Bronchial epithelial cell (primary cell): Measurements from ENCODE around the gene EGFR. TPM values are rescaled to one million over a fixed set of nuclear protein-coding genes. Genes with fewer than 3 reads are reported as not detected.
A peak's percentile ranks its signal among the peaks of the same experiment; 100 is the strongest.

ENCODE experiments used
- DNase-seq: peaks from one replicate; pipeline ENCODE4 v3.0.0-alpha.2; 2010; ENCODE audit warnings: low read depth
- FAIRE-seq: peaks from 2 replicates; lab custom pipeline; 2011; peaks lifted over from hg19 to GRCh38; lab: Jason Lieb, UNC
- H3K27me3 ChIP-seq: 2 replicates; pipeline ENCODE4 v1.5.1; 2011; ENCODE audit warnings: low read length; ENCODE audit not compliant: control insufficient read depth, insufficient read depth
- H3K36me3 ChIP-seq: 2 replicates; pipeline ENCODE4 v1.5.1; 2011; ENCODE audit warnings: low read length; ENCODE audit not compliant: control insufficient read depth, insufficient read depth
- H3K4me3 ChIP-seq: 2 replicates; pipeline ENCODE4 v1.5.1; 2011; ENCODE audit warnings: mild to moderate bottlenecking, low read depth, low read length, control low read depth
- total RNA-seq: library from RNA; depleted of rRNA; stranded (reverse); fragments of >200 nt; gene quantifications from 2 replicates; pipeline ENCODE4 v1.2.1, GENCODE V29; 2014
- TF ChIP-seq, protein P1 (sequence below): IDR thresholded peaks from 2 replicates; pipeline ENCODE4 v1.5.1; 2011; ENCODE audit warnings: mild to moderate bottlenecking, moderate library complexity, low read length, control low read depth, inconsistent platforms; ENCODE audit not compliant: insufficient read depth, severe bottlenecking

The EGFR gene
- total RNA-seq, 1 donor from 2014 or later: 137 TPM

GRCh38 chr7:55134359-55134725 is 115.5 kb downstream of the EGFR start:
- Histone ChIP-seq H3K4me3 (no peak overlapping the region), H3K27me3 (no peaks in the 10 kb centered on the region), H3K36me3 (peaks cover 7% of the 10 kb centered on the region)
- TF ChIP-seq, protein P1, sequence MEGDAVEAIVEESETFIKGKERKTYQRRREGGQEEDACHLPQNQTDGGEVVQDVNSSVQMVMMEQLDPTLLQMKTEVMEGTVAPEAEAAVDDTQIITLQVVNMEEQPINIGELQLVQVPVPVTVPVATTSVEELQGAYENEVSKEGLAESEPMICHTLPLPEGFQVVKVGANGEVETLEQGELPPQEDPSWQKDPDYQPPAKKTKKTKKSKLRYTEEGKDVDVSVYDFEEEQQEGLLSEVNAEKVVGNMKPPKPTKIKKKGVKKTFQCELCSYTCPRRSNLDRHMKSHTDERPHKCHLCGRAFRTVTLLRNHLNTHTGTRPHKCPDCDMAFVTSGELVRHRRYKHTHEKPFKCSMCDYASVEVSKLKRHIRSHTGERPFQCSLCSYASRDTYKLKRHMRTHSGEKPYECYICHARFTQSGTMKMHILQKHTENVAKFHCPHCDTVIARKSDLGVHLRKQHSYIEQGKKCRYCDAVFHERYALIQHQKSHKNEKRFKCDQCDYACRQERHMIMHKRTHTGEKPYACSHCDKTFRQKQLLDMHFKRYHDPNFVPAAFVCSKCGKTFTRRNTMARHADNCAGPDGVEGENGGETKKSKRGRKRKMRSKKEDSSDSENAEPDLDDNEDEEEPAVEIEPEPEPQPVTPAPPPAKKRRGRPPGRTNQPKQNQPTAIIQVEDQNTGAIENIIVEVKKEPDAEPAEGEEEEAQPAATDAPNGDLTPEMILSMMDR: no peak
- no peak for FAIRE-seq
- no peak for DNase-seq

- DNase-seq: no peak
- Histone ChIP-seq H3K36me3 (peaks cover 7% of the 10 kb centered on the region), H3K27me3 (no peaks in the 10 kb centered on the region), H3K4me3 (no peak overlapping the region)
- FAIRE-seq: no peak
- TF ChIP-seq, protein P1: no peak
Observed at GRCh38 chr7:55134786-55135185, 116.0 kb downstream of the EGFR start.

DNA sequence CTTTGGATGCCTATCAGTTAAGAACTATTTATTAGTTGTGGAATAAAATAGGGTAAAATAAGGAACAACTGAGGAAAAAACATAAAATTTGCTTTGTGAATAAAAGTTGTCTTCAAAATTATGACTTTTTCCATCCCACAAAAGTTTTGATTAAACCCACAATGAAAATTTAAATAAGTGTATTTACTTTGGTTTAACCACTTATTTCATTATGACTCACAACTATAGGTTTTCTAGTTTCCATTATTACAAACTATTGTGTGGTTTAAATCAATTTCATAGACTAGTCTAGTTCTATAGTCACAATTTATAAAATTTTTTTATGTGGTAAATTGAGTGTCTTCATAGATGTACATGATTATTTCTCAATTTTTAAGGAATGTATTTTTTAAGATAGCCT is 116.6 kb downstream of the EGFR start:
- DNase-seq (no peak), FAIRE-seq (no peak)
- peaks cover 7% of the 10 kb centered on the region for H3K36me3 ChIP-seq
- no peak overlapping the region for H3K4me3 ChIP-seq
- no peaks in the 10 kb centered on the region for H3K27me3 ChIP-seq
- TF ChIP-seq, protein P1: no peak

DNA sequence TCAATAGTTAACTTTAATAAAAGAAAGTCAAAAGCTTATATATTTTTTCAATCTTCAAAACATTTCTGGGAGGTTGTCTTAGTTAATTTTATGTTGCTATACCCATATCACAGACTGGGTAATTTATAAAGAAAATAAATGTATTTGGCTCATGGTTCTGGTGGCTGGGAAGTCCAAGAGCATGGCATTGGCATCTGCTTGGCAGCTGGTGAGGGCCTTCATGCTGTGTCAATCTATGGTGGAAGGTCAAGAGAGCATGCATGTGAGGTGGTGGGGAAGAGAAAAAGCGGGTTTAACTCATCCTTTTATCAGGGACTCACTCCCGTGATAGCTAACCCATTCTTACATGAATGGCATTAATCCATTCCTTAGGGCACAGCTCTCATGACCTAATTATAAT is 119.8 kb downstream of the EGFR start:
- DNase-seq (no peak), FAIRE-seq (no peak)
- H3K4me3 ChIP-seq: no peak overlapping the region
- no peaks in the 10 kb centered on the region for H3K27me3 ChIP-seq
- H3K36me3 ChIP-seq: peaks cover 16% of the 10 kb centered on the region
- TF ChIP-seq, protein P1: no peak

DNA sequence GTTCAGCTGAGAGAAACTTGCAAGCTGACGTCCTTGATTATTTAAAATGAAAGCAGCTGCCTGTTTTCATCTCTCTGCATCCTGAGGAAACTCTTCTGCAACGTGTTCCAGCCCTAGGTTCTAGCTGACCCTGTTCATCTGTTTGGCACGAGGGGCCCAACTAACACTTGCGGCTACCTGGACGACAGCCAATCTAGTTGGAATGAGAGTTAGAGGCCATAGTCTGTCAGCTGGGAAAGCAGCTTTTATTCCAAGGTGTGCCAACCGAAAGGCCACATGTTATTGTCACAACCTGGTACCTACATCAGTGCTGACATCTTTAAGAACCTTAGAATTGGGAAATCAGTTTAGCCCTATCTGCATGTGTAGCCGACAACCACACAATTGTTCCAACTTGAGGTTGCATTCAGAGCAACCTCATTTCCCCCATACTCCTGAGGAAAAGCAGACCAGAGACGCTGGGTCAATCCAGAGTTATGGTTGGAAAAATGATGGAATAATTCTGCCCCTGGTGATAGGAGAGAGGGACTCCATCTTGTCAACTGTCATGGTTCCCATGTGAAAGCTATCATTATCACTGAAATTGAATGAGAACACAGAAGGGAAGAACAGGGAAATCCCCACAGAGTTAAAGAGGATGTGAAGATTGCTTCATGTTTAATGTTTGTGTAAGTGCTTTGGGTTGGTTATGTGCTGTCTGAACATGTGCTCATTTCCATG is 121.6 kb downstream of the EGFR start:
- DNase-seq: peak; percentile 89
- no peaks in the 10 kb centered on the region for H3K27me3 ChIP-seq
- TF ChIP-seq, protein P1: no peak
- H3K4me3 ChIP-seq: no peak overlapping the region
- FAIRE-seq: peak; percentile 52
- H3K36me3 ChIP-seq: peaks cover 24% of the 10 kb centered on the region

- TF ChIP-seq, protein P1: no peak
- FAIRE-seq: no peak
- peaks cover 28% of the 10 kb centered on the region for H3K36me3 ChIP-seq
- no peak overlapping the region for H3K4me3 ChIP-seq
- DNase-seq: no peak
- no peaks in the 10 kb centered on the region for H3K27me3 ChIP-seq
Observed at GRCh38 chr7:55140941-55141278, 122.1 kb downstream of the EGFR start.
